OCI-LY3 (cell line): ENCODE data around the gene UBE2S.

ENCODE experiments used
- H2AFZ ChIP-seq: fragments of 200-600, 300-600 bp; shearing (Covaris generic); 2 replicates; pipeline ENCODE4 v1.6.0; 2014; ENCODE audit warnings: antibody characterized with exemption, low read depth, low read length
- H3K27ac ChIP-seq: fragments of 200-600, 300-600 bp; sonication (generic); 2 replicates; pipeline ENCODE4 v1.5.1; 2014; ENCODE audit warnings: mild to moderate bottlenecking, low read length, moderate library complexity, mixed read lengths
- H3K27me3 ChIP-seq: fragments of 200-600, 300-600 bp; sonication (generic); 2 replicates; pipeline ENCODE4 v1.6.1; 2014; ENCODE audit warnings: low read depth, low read length, mixed read lengths
- H3K36me3 ChIP-seq: fragments of 200-600, 300-600 bp; sonication (generic); replicated peaks from 2 replicates; pipeline ENCODE3; 2014; ENCODE audit warnings: low read depth, low read length, mixed read lengths
- H3K4me1 ChIP-seq: fragments of 300-600, 200-600 bp; sonication (generic); 2 replicates; pipeline ENCODE4 v1.6.1; 2014; ENCODE audit warnings: low read length, mixed read lengths
- H3K4me2 ChIP-seq: fragments of 200-600, 300-600 bp; sonication (generic); 2 replicates; pipeline ENCODE4 v1.6.1; 2014; ENCODE audit warnings: low read length, mixed read lengths
- H3K4me3 ChIP-seq: fragments of 300-600, 200-600 bp; sonication (generic); 2 replicates; pipeline ENCODE4 v1.5.1; 2014; ENCODE audit warnings: antibody characterized with exemption, mild to moderate bottlenecking, low read length, moderate library complexity
- H3K79me2 ChIP-seq: fragments of 300-600, 200-600 bp; shearing (Covaris generic); 2 replicates; pipeline ENCODE4 v1.6.1; 2014; ENCODE audit warnings: mild to moderate bottlenecking, low read length, mixed read lengths
- H3K9ac ChIP-seq: fragments of 300-600, 200-600 bp; shearing (Covaris generic); 2 replicates; pipeline ENCODE4 v1.6.0; 2014; ENCODE audit warnings: mild to moderate bottlenecking, low read length, moderate library complexity
- H3K9me3 ChIP-seq: fragments of 200-600, 300-600 bp; shearing (Covaris generic); 2 replicates; pipeline ENCODE4 v1.6.1; 2014; ENCODE audit warnings: low read length, mixed read lengths; ENCODE audit not compliant: insufficient read depth
- H4K20me1 ChIP-seq: fragments of 200-600, 300-600 bp; sonication (generic); 2 replicates; pipeline ENCODE4 v1.6.1; 2016; ENCODE audit warnings: low read length, mixed read lengths; ENCODE audit not compliant: insufficient read depth
- CTCF ChIP-seq: fragments of 200-600, 300-600 bp; sonication (generic); IDR thresholded peaks from 2 replicates; pipeline ENCODE4 v1.5.1; 2014; ENCODE audit warnings: antibody characterized with exemption, low read length, low read depth
- EZH2phosphoT487 ChIP-seq: fragments of 200-600 bp; shearing (Covaris generic); IDR thresholded peaks from 2 replicates; pipeline ENCODE4 v1.6.1; 2018; ENCODE audit warnings: antibody characterized with exemption, mixed run types, low read depth

Gene UBE2S

GRCh38 chr19:55373306-55373992, 34.1 kb downstream of the UBE2S start:
- Histone ChIP-seq H3K4me3 (no peak overlapping the region), H3K9me3 (no peaks in the 10 kb centered on the region), H3K36me3 (no peaks in the 10 kb centered on the region), H4K20me1 (no peaks in the 10 kb centered on the region), H3K9ac (no peak overlapping the region), H3K27me3 (peaks cover 21% of the 10 kb centered on the region), H3K4me1 (peaks cover 11% of the 10 kb centered on the region), H3K4me2 (no peak overlapping the region), H3K27ac (no peak overlapping the region), H2AFZ (peak overlapping the region; percentile 58; the same call in 1 of the 2 replicates), H3K79me2 (no peaks in the 10 kb centered on the region)
- TF ChIP-seq CTCF (no peak), EZH2phosphoT487 (no peak)

- Histone ChIP-seq H3K4me2 (no peak overlapping the region), H3K4me3 (no peak overlapping the region), H3K27me3 (peaks cover 21% of the 10 kb centered on the region)
Measured at GRCh38 chr19:55372316-55373081, 35.1 kb downstream of the UBE2S start.

GRCh38 chr19:55370305-55370988, 37.1 kb downstream of the UBE2S start, which contains the start of gene IL11:
Gene IL11 (minus strand): TSS chr19:55370463. CDS start chr19:55370310, 153 bp downstream.
- Histone ChIP-seq H2AFZ (no peak within 1 kb of the TSS), H3K9ac (no peak within 1 kb of the TSS), H3K36me3 (no peaks in the 10 kb centered on the region), H3K27ac (no peak within 1 kb of the TSS), H3K4me3 (no peak within 1 kb of the TSS), H3K27me3 (peaks cover 21% of the 10 kb centered on the region), H4K20me1 (no peaks in the 10 kb centered on the region), H3K4me2 (no peak within 1 kb of the TSS), H3K9me3 (no peaks in the 10 kb centered on the region), H3K4me1 (peaks cover 7% of the 10 kb centered on the region), H3K79me2 (no peaks in the 10 kb centered on the region)
- TF ChIP-seq EZH2phosphoT487 (no peak), CTCF (no peak)

More at GRCh38 chr19:55372316-55373081, 35.1 kb downstream of the UBE2S start:
- H3K27ac ChIP-seq: no peak overlapping the region
- no peaks in the 10 kb centered on the region for H3K79me2 ChIP-seq
- H3K36me3 ChIP-seq: no peaks in the 10 kb centered on the region
- no peak overlapping the region for H2AFZ ChIP-seq
- peaks cover 11% of the 10 kb centered on the region for H3K4me1 ChIP-seq
- no peaks in the 10 kb centered on the region for H3K9me3 ChIP-seq
- H4K20me1 ChIP-seq: no peaks in the 10 kb centered on the region
- no peak overlapping the region for H3K9ac ChIP-seq
- TF ChIP-seq CTCF (no peak), EZH2phosphoT487 (no peak)
